H9 (cell line): ENCODE data around the gene ENTR1. TPM values are rescaled to one million over a fixed set of nuclear protein-coding genes. Genes with fewer than 3 reads are reported as not detected.

Experiments
- DNase-seq: peaks from one replicate; pipeline ENCODE4 v3.0.0-alpha.2; 2017
- H2AFZ ChIP-seq: one replicate; pipeline ENCODE4 v1.6.1; 2013; ENCODE audit warnings: mild to moderate bottlenecking, low read length, control low read depth, moderate library complexity
- H2AK5ac ChIP-seq: 2 replicates; pipeline ENCODE4 v1.6.1; 2013; ENCODE audit warnings: low read length, control low read depth, mixed read lengths; ENCODE audit not compliant: insufficient read length
- H2BK120ac ChIP-seq: one replicate; pipeline ENCODE4 v1.6.1; 2013; ENCODE audit warnings: low read depth, mild to moderate bottlenecking, low read length, control low read depth, inconsistent platforms; ENCODE audit not compliant: poor library complexity, severe bottlenecking
- H2BK12ac ChIP-seq: 2 replicates; pipeline ENCODE4 v1.6.1; 2013; ENCODE audit warnings: low read length, control low read depth, mixed read lengths, low read depth; ENCODE audit not compliant: insufficient read length
- H2BK15ac ChIP-seq: 2 replicates; pipeline ENCODE4 v1.6.1; 2013; ENCODE audit warnings: low read depth, low read length, control low read depth
- H2BK20ac ChIP-seq: one replicate; pipeline ENCODE4 v1.6.1; 2013; ENCODE audit warnings: low read depth, mild to moderate bottlenecking, low read length, control low read depth, inconsistent platforms; ENCODE audit not compliant: poor library complexity, severe bottlenecking
- H2BK5ac ChIP-seq: 2 replicates; pipeline ENCODE4 v1.6.1; 2013; ENCODE audit warnings: low read length, control low read depth, mixed read lengths; ENCODE audit not compliant: insufficient read length
- H3K14ac ChIP-seq: 2 replicates; pipeline ENCODE4 v1.6.1; 2013; ENCODE audit warnings: low read length, control low read depth; ENCODE audit not compliant: insufficient read depth
- H3K18ac ChIP-seq: 2 replicates; pipeline ENCODE4 v1.6.1; 2013; ENCODE audit warnings: low read depth, mild to moderate bottlenecking, mixed read lengths, low read length, control low read depth; ENCODE audit not compliant: insufficient read length
- H3K23ac ChIP-seq: 2 replicates; pipeline ENCODE4 v1.6.1; 2013; ENCODE audit warnings: low read length, control low read depth, mixed read lengths, low read depth; ENCODE audit not compliant: insufficient read length
- H3K23me2 ChIP-seq: 2 replicates; pipeline ENCODE4 v1.6.1; 2013; ENCODE audit warnings: low read depth, mild to moderate bottlenecking, mixed read lengths, low read length, control low read depth; ENCODE audit not compliant: insufficient read length, poor library complexity, severe bottlenecking
- H3K27ac ChIP-seq: 2 replicates; pipeline ENCODE4 v1.5.1; 2013; ENCODE audit warnings: low read length, control low read depth, mixed read lengths, low read depth; ENCODE audit not compliant: insufficient read length
- H3K27me3 ChIP-seq: 2 replicates; pipeline ENCODE4 v1.6.1; 2013; ENCODE audit warnings: low read length, control low read depth, inconsistent platforms; ENCODE audit not compliant: insufficient read depth
- H3K4ac ChIP-seq: 2 replicates; pipeline ENCODE4 v1.6.1; 2013; ENCODE audit warnings: low read depth, mild to moderate bottlenecking, control low read depth, inconsistent platforms, low read length, moderate library complexity
- H3K4me1 ChIP-seq: 2 replicates; pipeline ENCODE4 v1.6.1; 2013; ENCODE audit warnings: low read length, control low read depth, inconsistent platforms; ENCODE audit not compliant: insufficient read depth
- H3K4me2 ChIP-seq: 2 replicates; pipeline ENCODE4 v1.6.1; 2013; ENCODE audit warnings: low read length, control low read depth, mixed read lengths; ENCODE audit not compliant: insufficient read length, insufficient read depth
- H3K56ac ChIP-seq: 2 replicates; pipeline ENCODE4 v1.6.1; 2013; ENCODE audit warnings: low read depth, mild to moderate bottlenecking, mixed read lengths, low read length, control low read depth; ENCODE audit not compliant: insufficient read length
- H3K79me1 ChIP-seq: 2 replicates; pipeline ENCODE4 v1.6.1; 2013; ENCODE audit warnings: low read depth, mild to moderate bottlenecking, moderate library complexity, low read length, control low read depth, inconsistent platforms; ENCODE audit not compliant: insufficient read depth, poor library complexity, severe bottlenecking
- H3K79me2 ChIP-seq: 2 replicates; pipeline ENCODE4 v1.6.1; 2013; ENCODE audit warnings: low read length, control low read depth, inconsistent platforms; ENCODE audit not compliant: insufficient read depth
- H3K9ac ChIP-seq: 2 replicates; pipeline ENCODE4 v1.6.1; 2013; ENCODE audit warnings: low read length, control low read depth, mixed read lengths; ENCODE audit not compliant: insufficient read length; ENCODE audit errors: extremely low read depth
- H3K9me3 ChIP-seq: one replicate; pipeline ENCODE4 v1.6.1; 2013; ENCODE audit warnings: low read depth, low read length, inconsistent platforms; ENCODE audit not compliant: control insufficient read depth
- H3T11ph ChIP-seq: one replicate; pipeline ENCODE4 v1.6.1; 2013; ENCODE audit warnings: mild to moderate bottlenecking, low read length, control low read depth, inconsistent platforms
- H4K20me1 ChIP-seq: one replicate; pipeline ENCODE4 v1.6.1; 2013; ENCODE audit not compliant: control insufficient read depth, insufficient read length, insufficient read depth
- H4K5ac ChIP-seq: 2 replicates; pipeline ENCODE4 v1.6.1; 2013; ENCODE audit warnings: low read depth, mild to moderate bottlenecking, mixed read lengths, low read length, control low read depth; ENCODE audit not compliant: insufficient read length
- H4K8ac ChIP-seq: replicated peaks from 2 replicates; pipeline ENCODE4 v1.6.1; 2013; ENCODE audit warnings: low read length, control low read depth, mixed read lengths, low read depth; ENCODE audit not compliant: insufficient read length
- H4K91ac ChIP-seq: 2 replicates; pipeline ENCODE4 v1.6.1; 2013; ENCODE audit warnings: low read depth, mild to moderate bottlenecking, moderate library complexity, mixed read lengths, low read length, control low read depth; ENCODE audit not compliant: insufficient read length
- H3K27ac Mint-ChIP-seq, 3 experiments: 2 replicates in 2 of 3; 3 replicates in 1 of 3; pipeline ENCODE4 v1.8.0; 2020 to 2021; ENCODE audit warnings: mixed read lengths in 3 of 3, mild to moderate bottlenecking in 1 of 3, moderate library complexity in 1 of 3
- H3K27me3 Mint-ChIP-seq: 2 replicates; pipeline ENCODE4 v1.8.0; 2021; ENCODE audit warnings: low read depth, mild to moderate bottlenecking, moderate library complexity, mixed read lengths
- H3K36me3 Mint-ChIP-seq, 3 experiments: 2 replicates in 2 of 3; 3 replicates in 1 of 3; pipeline ENCODE4 v1.8.0; 2020 to 2021; ENCODE audit warnings: low read depth in 3 of 3, mixed read lengths in 3 of 3; ENCODE audit not compliant: insufficient read depth in 1 of 3
- H3K4me1 Mint-ChIP-seq, 2 experiments: 2 replicates each; pipeline ENCODE4 v1.8.0; 2020; ENCODE audit warnings: mixed read lengths in 2 of 2
- H3K4me3 Mint-ChIP-seq, 2 experiments: 2 replicates in 1 of 2; 3 replicates in 1 of 2; pipeline ENCODE4 v1.8.0; 2020 to 2021; ENCODE audit warnings: mild to moderate bottlenecking in 2 of 2, mixed read lengths in 2 of 2, moderate library complexity in 1 of 2
- H3K9me3 Mint-ChIP-seq, 2 experiments: 2 replicates in 1 of 2; 3 replicates in 1 of 2; pipeline ENCODE4 v1.8.0; 2020; ENCODE audit warnings: mild to moderate bottlenecking in 2 of 2, mixed read lengths in 2 of 2, moderate library complexity in 1 of 2
- CTCF ChIP-seq: fragments of 200-600 bp; sonication (generic); conservative IDR thresholded peaks from 3 replicates; pipeline ENCODE4 v1.8.0; 2021; ENCODE audit warnings: antibody characterized with exemption, mild to moderate bottlenecking
- WGBS: extraction: QIAGEN DNeasy Blood & Tissue Kit; methylation state at CpG from one replicate; pipeline ENCODE4 v1.1.7; 2013; ENCODE audit warnings: missing lambda C conversion rate, low lambda C conversion rate, mixed read lengths; ENCODE audit not compliant: insufficient read length; ENCODE audit errors: extremely low coverage; 5-methylcytosine and 5-hydroxymethylcytosine counted together
- total RNA-seq: library from RNA; stranded (reverse); gene quantifications from 2 replicates; pipeline ENCODE4 v1.2.1, GENCODE V29; 2021

The ENTR1 gene
- total RNA-seq, 1 experiment from 2014 or later: 108 TPM

GRCh38 chr9:136373300-136374182, 36.9 kb downstream of the ENTR1 start, which contains the start of gene CARD9:
CARD9 (minus strand) TSS chr9:136373669; CDS start chr9:136372078, 1,591 bp downstream.
- Mint-ChIP-seq H3K4me3 (no peak within 1 kb of the TSS), H3K4me1 (peaks cover 0 to 5% of the 10 kb centered on the region in 2 experiments; a peak in 1 of 4 replicates), H3K27me3 (no peaks in the 10 kb centered on the region), H3K9me3 (no peaks in the 10 kb centered on the region), H3K36me3 (peaks cover 0 to 14% (median 6%) of the 10 kb centered on the region in 3 experiments; a peak in 4 of 7 replicates), H3K27ac (peak within 1 kb of the TSS in 1 of 3 experiments; percentile 44; a peak in 3 of 7 replicates)
- Histone ChIP-seq H4K5ac (no peak within 1 kb of the TSS), H2BK20ac (no peak within 1 kb of the TSS), H2AFZ (no peak within 1 kb of the TSS), H3K9me3 (no peaks in the 10 kb centered on the region), H3K9ac (no peak within 1 kb of the TSS), H3T11ph (no peak within 1 kb of the TSS), H2BK12ac (no peak within 1 kb of the TSS), H4K8ac (no peak within 1 kb of the TSS), H2AK5ac (no peak within 1 kb of the TSS), H3K4me2 (no peak within 1 kb of the TSS), H3K4me1 (no peaks in the 10 kb centered on the region), H2BK5ac (no peak within 1 kb of the TSS), H4K91ac (no peak within 1 kb of the TSS), H3K23ac (no peak within 1 kb of the TSS), H3K18ac (no peak within 1 kb of the TSS), H3K79me1 (no peaks in the 10 kb centered on the region), H2BK120ac (no peak within 1 kb of the TSS), H2BK15ac (no peak within 1 kb of the TSS), H3K27me3 (no peaks in the 10 kb centered on the region), H3K79me2 (no peaks in the 10 kb centered on the region), H3K23me2 (no peaks in the 10 kb centered on the region), H3K4ac (no peak within 1 kb of the TSS), H4K20me1 (no peaks in the 10 kb centered on the region), H3K27ac (no peak within 1 kb of the TSS), H3K14ac (no peak within 1 kb of the TSS; the same call in 1 of the 2 replicates), H3K56ac (no peak within 1 kb of the TSS)
- no CpG with 5 or more reads among the region's 27 CpGs for WGBS
- no peak for TF ChIP-seq CTCF
- no peak for DNase-seq
